B cell (primary cell): ENCODE data around the gene C16orf86.

Source experiments
- CTCF ChIP-seq: fragments of 200-600 bp; IDR thresholded peaks from one replicate; pipeline ENCODE4 v1.8.0; 2022; ENCODE audit warnings: antibody characterized with exemption, mild to moderate bottlenecking
- EZH2 ChIP-seq: IDR thresholded peaks from 2 replicates; pipeline ENCODE4 v1.6.1; 2012; ENCODE audit warnings: borderline replicate concordance, low read depth, mild to moderate bottlenecking, moderate library complexity, low read length; ENCODE audit not compliant: insufficient read depth, poor library complexity, severe bottlenecking

- TF ChIP-seq CTCF (no peak), EZH2 (no peak)
Measured at GRCh38 chr16:67662653-67663010, 4.0 kb upstream of the C16orf86 start.
